Karpas-422 (cell line): Measurements from ENCODE around the gene OSBPL10. TPM values are rescaled to one million over a fixed set of nuclear protein-coding genes. Genes with fewer than 3 reads are reported as not detected.

Experiments
- DNase-seq: peaks from one replicate; pipeline ENCODE4 v3.0.0-alpha.2; 2015
- H2AFZ ChIP-seq: fragments of 200-600 bp; sonication (generic); 2 replicates; pipeline ENCODE4 v1.6.1; 2014; ENCODE audit warnings: antibody characterized with exemption, low read length, mixed read lengths
- H3K27ac ChIP-seq: fragments of 200-600 bp; sonication (generic); 2 replicates; pipeline ENCODE4 v1.5.1; 2014; ENCODE audit warnings: mild to moderate bottlenecking, low read length, moderate library complexity
- H3K27me3 ChIP-seq: fragments of 200-600 bp; sonication (generic); 2 replicates; pipeline ENCODE4 v1.6.1; 2014; ENCODE audit warnings: low read length, mixed read lengths
- H3K36me3 ChIP-seq: fragments of 200-600 bp; sonication (generic); 2 replicates; pipeline ENCODE4 v1.6.1; 2014; ENCODE audit warnings: low read length, mixed read lengths; ENCODE audit not compliant: insufficient read depth
- H3K4me1 ChIP-seq: fragments of 200-600 bp; sonication (generic); 2 replicates; pipeline ENCODE4 v1.6.1; 2014; ENCODE audit warnings: mild to moderate bottlenecking, low read length, mixed read lengths
- H3K4me2 ChIP-seq: fragments of 200-600 bp; sonication (generic); 2 replicates; pipeline ENCODE4 v1.6.1; 2014; ENCODE audit warnings: low read length, low read depth, mild to moderate bottlenecking; ENCODE audit not compliant: poor library complexity, severe bottlenecking
- H3K4me3 ChIP-seq: fragments of 200-600 bp; sonication (generic); 2 replicates; pipeline ENCODE4 v1.5.1; 2014; ENCODE audit warnings: mild to moderate bottlenecking, antibody characterized with exemption, low read length, mixed read lengths
- H3K79me2 ChIP-seq: fragments of 200-600 bp; sonication (generic); 2 replicates; pipeline ENCODE4 v1.6.1; 2014; ENCODE audit warnings: mild to moderate bottlenecking, low read length, mixed read lengths
- H3K9ac ChIP-seq: fragments of 200-600 bp; sonication (generic); 2 replicates; pipeline ENCODE4 v1.6.0; 2014; ENCODE audit warnings: low read length
- H3K9me2 ChIP-seq: fragments of 200-600 bp; sonication (generic), shearing (Covaris generic); replicated peaks from 2 replicates; pipeline ENCODE4 v1.6.0; 2014; ENCODE audit warnings: mild to moderate bottlenecking, low read length, moderate library complexity; ENCODE audit not compliant: insufficient read depth
- H3K9me3 ChIP-seq: fragments of 300-700, 200-600 bp; sonication (generic); 2 replicates; pipeline ENCODE4 v1.6.1; 2014; ENCODE audit warnings: low read length, mixed read lengths
- H4K20me1 ChIP-seq: fragments of 200-600 bp; sonication (generic); 2 replicates; pipeline ENCODE4 v1.6.1; 2014; ENCODE audit warnings: mild to moderate bottlenecking, antibody characterized with exemption, low read length, low read depth; ENCODE audit not compliant: insufficient read depth
- total RNA-seq: library from RNA; depleted of rRNA; stranded (reverse); fragments of >200 nt; shearing (Covaris generic); gene quantifications from 2 replicates; pipeline ENCODE4 v1.2.3, GENCODE V29; 2014; ENCODE audit warnings: low replicate concordance

Gene OSBPL10
- total RNA-seq, 1 experiment from 2014 or later: 87.0 TPM

GRCh38 chr3:31973837-31974236 is 7.2 kb downstream of the OSBPL10 start:
- no peak overlapping the region for H2AFZ ChIP-seq
- peak; percentile 57 for DNase-seq
- H3K4me1 ChIP-seq: peaks cover 100% of the 10 kb centered on the region
- peaks cover 99% of the 10 kb centered on the region for H3K79me2 ChIP-seq
- H3K36me3 ChIP-seq: peaks cover 38% of the 10 kb centered on the region
- peak overlapping the region; percentile 50 for H3K4me3 ChIP-seq
- peak overlapping the region; percentile 98 for H3K27ac ChIP-seq
- H4K20me1 ChIP-seq: no peaks in the 10 kb centered on the region
- no peaks in the 10 kb centered on the region for H3K9me3 ChIP-seq
- no peaks in the 10 kb centered on the region for H3K9me2 ChIP-seq
- no peaks in the 10 kb centered on the region for H3K27me3 ChIP-seq
- H3K9ac ChIP-seq: peak overlapping the region; percentile 68
- peak overlapping the region; percentile 81 for H3K4me2 ChIP-seq

GRCh38 chr3:31973081-31973480 is 8.0 kb downstream of the OSBPL10 start:
- Histone ChIP-seq H3K27me3 (no peaks in the 10 kb centered on the region), H3K4me2 (peak overlapping the region; percentile 81), H2AFZ (no peak overlapping the region), H3K79me2 (peaks cover 99% of the 10 kb centered on the region), H3K9me2 (no peaks in the 10 kb centered on the region), H3K36me3 (peaks cover 31% of the 10 kb centered on the region), H4K20me1 (no peaks in the 10 kb centered on the region), H3K9me3 (no peaks in the 10 kb centered on the region), H3K4me3 (peak overlapping the region; percentile 50), H3K9ac (peak overlapping the region; percentile 68), H3K4me1 (peaks cover 100% of the 10 kb centered on the region), H3K27ac (peak overlapping the region; percentile 98)
- peak; percentile 61 for DNase-seq

GRCh38 chr3:31971607-31972006 is 9.5 kb downstream of the OSBPL10 start:
- Histone ChIP-seq H3K9ac (peak overlapping the region; percentile 68), H3K36me3 (peaks cover 31% of the 10 kb centered on the region), H3K9me3 (no peaks in the 10 kb centered on the region), H3K4me3 (peak overlapping the region; percentile 50), H4K20me1 (no peaks in the 10 kb centered on the region), H3K4me1 (peaks cover 100% of the 10 kb centered on the region), H3K79me2 (peaks cover 99% of the 10 kb centered on the region), H3K4me2 (peak overlapping the region; percentile 81), H2AFZ (no peak overlapping the region), H3K27ac (peak overlapping the region; percentile 98), H3K9me2 (no peaks in the 10 kb centered on the region), H3K27me3 (no peaks in the 10 kb centered on the region)
- DNase-seq: peak; percentile 59

DNA sequence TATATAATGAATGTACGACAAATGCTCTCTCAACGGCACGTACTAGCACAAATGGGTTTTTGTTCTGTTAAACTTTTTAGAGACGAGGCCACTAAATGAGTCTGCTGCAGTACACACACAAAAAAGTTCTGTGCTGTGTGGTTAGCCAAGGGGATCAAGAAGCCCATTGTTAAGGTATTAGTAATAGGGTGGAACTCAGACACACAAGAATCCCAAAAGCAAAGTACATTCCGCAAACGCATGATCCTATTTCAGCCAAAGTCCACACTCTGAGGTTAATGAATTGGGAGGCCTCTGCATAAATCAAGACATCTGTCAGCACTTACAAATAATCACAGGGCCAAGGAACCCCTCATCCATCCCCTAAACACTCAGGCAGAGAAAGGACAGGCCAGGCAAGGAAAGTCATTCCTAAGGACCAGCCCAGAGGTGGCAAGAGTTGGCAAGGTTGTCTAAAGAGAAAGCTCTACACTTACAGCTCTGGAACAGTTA is 12.1 kb downstream of the OSBPL10 start:
- Histone ChIP-seq H3K9me3 (no peaks in the 10 kb centered on the region), H3K4me3 (peak overlapping the region; percentile 31; the same call in 1 of the 2 replicates), H3K79me2 (peaks cover 92% of the 10 kb centered on the region), H3K4me1 (peaks cover 86% of the 10 kb centered on the region), H2AFZ (no peak overlapping the region), H3K27ac (peak overlapping the region; percentile 98), H3K9me2 (no peaks in the 10 kb centered on the region), H3K27me3 (no peaks in the 10 kb centered on the region), H3K36me3 (peaks cover 20% of the 10 kb centered on the region), H3K9ac (peak overlapping the region; percentile 62), H4K20me1 (no peaks in the 10 kb centered on the region), H3K4me2 (peak overlapping the region; percentile 81)
- peak; percentile 49 for DNase-seq

DNA sequence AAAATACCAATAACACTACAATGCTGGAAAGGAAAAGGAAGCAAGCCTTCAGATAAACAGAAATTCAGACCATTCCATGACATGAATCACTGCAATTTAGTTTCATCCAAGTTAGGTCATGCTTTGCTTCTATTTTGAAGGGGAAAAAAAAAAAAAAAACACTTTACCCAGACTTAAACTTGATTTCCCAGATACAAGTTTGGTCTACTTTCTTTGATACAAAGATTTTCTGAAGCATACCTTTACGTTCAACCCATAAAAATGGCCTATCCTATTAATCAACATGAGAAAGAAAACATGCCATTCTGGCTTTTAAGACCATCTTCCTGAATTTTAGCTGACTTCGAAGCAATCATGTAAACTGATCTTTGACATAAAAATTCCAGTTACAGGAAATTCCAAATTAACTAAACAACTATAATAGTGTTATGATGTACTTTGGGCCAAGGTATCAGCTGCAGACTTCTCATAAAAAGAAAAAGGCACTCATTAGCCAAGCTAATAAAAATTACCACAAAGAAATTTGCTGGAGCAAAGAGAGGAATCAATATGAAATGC is 12.6 kb downstream of the OSBPL10 start:
- H3K9ac ChIP-seq: peak overlapping the region; percentile 62; the same call in 1 of the 2 replicates
- H2AFZ ChIP-seq: no peak overlapping the region
- no peak overlapping the region for H3K4me3 ChIP-seq
- no peaks in the 10 kb centered on the region for H4K20me1 ChIP-seq
- no peaks in the 10 kb centered on the region for H3K27me3 ChIP-seq
- H3K9me2 ChIP-seq: no peaks in the 10 kb centered on the region
- peaks cover 20% of the 10 kb centered on the region for H3K36me3 ChIP-seq
- peaks cover 92% of the 10 kb centered on the region for H3K79me2 ChIP-seq
- no peak for DNase-seq
- peaks cover 86% of the 10 kb centered on the region for H3K4me1 ChIP-seq
- H3K4me2 ChIP-seq: peak overlapping the region; percentile 81
- no peaks in the 10 kb centered on the region for H3K9me3 ChIP-seq
- H3K27ac ChIP-seq: peak overlapping the region; percentile 98

DNA sequence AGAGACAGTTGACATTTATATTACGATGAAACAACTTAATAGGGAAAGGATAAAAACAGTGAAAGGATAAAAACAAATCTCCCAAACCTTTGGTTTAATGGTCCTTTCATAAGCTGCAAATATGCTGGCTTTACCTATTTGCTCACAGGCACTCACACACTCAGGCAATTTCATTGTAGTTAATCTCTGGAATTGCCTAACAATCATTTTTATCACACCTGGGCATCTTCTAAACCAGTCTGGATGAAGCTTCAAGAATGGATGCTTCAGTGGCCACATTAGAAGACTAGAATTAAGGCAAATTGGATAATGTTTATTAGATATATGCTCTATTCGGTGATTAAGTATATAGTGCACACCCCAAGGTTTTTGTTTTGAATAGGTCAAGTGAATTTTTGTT is 13.5 kb downstream of the OSBPL10 start:
- Histone ChIP-seq H3K27me3 (no peaks in the 10 kb centered on the region), H3K36me3 (peaks cover 20% of the 10 kb centered on the region), H4K20me1 (no peaks in the 10 kb centered on the region), H3K4me3 (no peak overlapping the region), H3K79me2 (peaks cover 92% of the 10 kb centered on the region), H3K4me1 (peaks cover 86% of the 10 kb centered on the region), H3K9ac (no peak overlapping the region), H3K4me2 (no peak overlapping the region), H3K9me2 (no peaks in the 10 kb centered on the region), H2AFZ (no peak overlapping the region), H3K9me3 (no peaks in the 10 kb centered on the region), H3K27ac (peak overlapping the region; percentile 98)
- peak; percentile 45 for DNase-seq

DNA sequence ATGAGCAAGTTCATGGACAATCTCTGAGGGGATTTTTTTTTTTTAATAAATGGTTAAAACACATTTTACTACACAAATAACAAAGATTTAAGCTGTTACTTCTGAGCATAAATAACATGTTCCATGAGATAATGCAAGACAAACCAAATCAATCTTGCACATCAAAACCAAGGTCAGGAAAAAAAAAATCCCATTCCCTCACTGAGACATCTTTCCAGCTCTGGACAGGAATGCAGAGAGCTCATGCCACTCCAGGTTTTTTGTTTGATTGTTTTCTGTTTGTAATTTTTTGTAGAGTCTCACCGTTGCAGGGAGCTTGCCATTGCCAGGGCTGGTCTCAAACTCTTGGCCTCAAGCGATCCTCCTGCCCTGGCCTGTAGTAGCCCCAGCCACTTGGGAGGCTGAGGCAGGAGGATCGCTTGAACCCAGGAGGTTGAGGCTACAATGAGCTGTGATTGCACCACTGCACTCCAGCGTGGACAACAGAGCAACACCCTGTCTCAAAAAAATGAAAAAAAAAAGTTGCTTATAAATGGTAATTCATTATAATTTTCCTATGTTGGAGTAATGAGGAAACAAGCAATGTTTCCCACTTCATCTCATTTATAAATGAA is 14.0 kb downstream of the OSBPL10 start:
- H3K9me2 ChIP-seq: no peaks in the 10 kb centered on the region
- H3K27me3 ChIP-seq: no peaks in the 10 kb centered on the region
- peaks cover 20% of the 10 kb centered on the region for H3K36me3 ChIP-seq
- H4K20me1 ChIP-seq: no peaks in the 10 kb centered on the region
- peaks cover 92% of the 10 kb centered on the region for H3K79me2 ChIP-seq
- H3K27ac ChIP-seq: peak overlapping the region; percentile 98
- no peak for DNase-seq
- no peak overlapping the region for H3K4me3 ChIP-seq
- peaks cover 86% of the 10 kb centered on the region for H3K4me1 ChIP-seq
- H3K9ac ChIP-seq: no peak overlapping the region
- no peak overlapping the region for H2AFZ ChIP-seq
- no peaks in the 10 kb centered on the region for H3K9me3 ChIP-seq
- H3K4me2 ChIP-seq: peak overlapping the region; percentile 13

DNA sequence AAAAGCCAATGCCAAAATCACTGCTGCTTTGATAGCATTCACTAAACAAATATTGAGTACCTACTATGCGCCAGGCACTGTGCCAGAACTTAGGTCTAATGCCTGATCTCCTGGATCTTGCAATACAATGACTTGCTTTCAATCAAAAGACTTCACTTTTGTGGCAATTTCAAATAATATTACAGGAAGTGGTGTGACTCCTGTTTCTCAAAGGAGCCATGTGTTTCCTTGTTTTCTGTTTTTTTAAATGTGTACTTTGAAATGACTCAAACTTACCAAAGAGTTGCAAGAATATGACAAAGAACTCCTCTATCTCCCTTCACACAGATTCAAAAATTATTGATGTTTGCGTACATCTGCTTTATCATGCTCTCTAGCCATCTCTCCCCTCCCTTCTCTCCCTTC is 18.3 kb downstream of the OSBPL10 start:
- Histone ChIP-seq H4K20me1 (no peaks in the 10 kb centered on the region), H3K27ac (peak overlapping the region; percentile 92), H3K36me3 (peaks cover 37% of the 10 kb centered on the region), H3K4me1 (peaks cover 74% of the 10 kb centered on the region), H3K9ac (0 out of 2 replicates have a peak overlapping the region, but pooled peaks have one; percentile 2), H3K4me3 (0 out of 2 replicates have a peak overlapping the region, but pooled peaks have one; percentile 1), H3K79me2 (peaks cover 91% of the 10 kb centered on the region), H3K27me3 (no peaks in the 10 kb centered on the region), H3K9me2 (no peaks in the 10 kb centered on the region), H2AFZ (no peak overlapping the region), H3K9me3 (no peaks in the 10 kb centered on the region), H3K4me2 (peak overlapping the region; percentile 15)
- DNase-seq: no peak
